ENCODE measurements around the gene SHROOM3.

Gene SHROOM3

GRCh38 chr4:76430519-76431388 lies 4.3 kb upstream of the SHROOM3 start:
- peak; percentile 64 for DNase-seq (ENCODE audit: low read depth)
- TF ChIP-seq CTCF (IDR thresholded peaks at IDR 0.05; ENCODE audit: insufficient read depth, low read depth, low read length, missing control alignments), result peak; percentile 49
- H3K4me3 ChIP-seq (ENCODE audit: low read depth, low read length), result no peak overlapping the region

- DNase-seq (ENCODE audit: low read depth), result no peak
- no peak overlapping the region for H3K4me3 ChIP-seq (ENCODE audit: low read depth, low read length)
- TF ChIP-seq CTCF (IDR thresholded peaks at IDR 0.05; ENCODE audit: insufficient read depth, low read depth, low read length, missing control alignments), result no peak
Observed at GRCh38 chr4:76435528-76436319, 695 bp downstream of the SHROOM3 start.

GRCh38 chr4:76439491-76439890 lies 4.5 kb downstream of the SHROOM3 start:
- no peak for TF ChIP-seq CTCF (IDR thresholded peaks at IDR 0.05; ENCODE audit: insufficient read depth, low read depth, low read length, missing control alignments)
- no peak overlapping the region for H3K4me3 ChIP-seq (ENCODE audit: low read depth, low read length)
- no peak for DNase-seq (ENCODE audit: low read depth)

- no peak overlapping the region for H3K4me3 ChIP-seq (ENCODE audit: low read depth, low read length)
- no peak for TF ChIP-seq CTCF (IDR thresholded peaks at IDR 0.05; ENCODE audit: insufficient read depth, low read depth, low read length, missing control alignments)
- no peak for DNase-seq (ENCODE audit: low read depth)
Observed at GRCh38 chr4:76441881-76442280, 6.9 kb downstream of the SHROOM3 start.

GRCh38 chr4:76442807-76443206 lies 7.8 kb downstream of the SHROOM3 start:
- no peak for TF ChIP-seq CTCF (IDR thresholded peaks at IDR 0.05; ENCODE audit: insufficient read depth, low read depth, low read length, missing control alignments)
- no peak for DNase-seq (ENCODE audit: low read depth)
- H3K4me3 ChIP-seq (ENCODE audit: low read depth, low read length), result no peak overlapping the region

- TF ChIP-seq CTCF (IDR thresholded peaks at IDR 0.05; ENCODE audit: insufficient read depth, low read depth, low read length, missing control alignments), result no peak
- no peak overlapping the region for H3K4me3 ChIP-seq (ENCODE audit: low read depth, low read length)
- DNase-seq (ENCODE audit: low read depth), result no peak
Observed at GRCh38 chr4:76443376-76443775, 8.3 kb downstream of the SHROOM3 start.
